Sigmoid colon (tissue), 7 donors: ENCODE data around the gene TMEM225B. TPM values are rescaled to one million over a fixed set of nuclear protein-coding genes. Genes with fewer than 3 reads are reported as not detected.
"Not testable (repeated sequence)": the region's sequence is repeated elsewhere in the genome, so short reads cannot be mapped to it uniquely, and the experiment has no call there.

Experiments used
- DNase-seq: peaks from one replicate; pipeline ENCODE4 v3.0.0-alpha.2; 2019
- H3K27ac ChIP-seq, 4 donors: fragments of 200-600 bp; sonication (generic); one replicate each; pipeline ENCODE4 v1.5.1; 2016 to 2019; ENCODE audit warnings: mild to moderate bottlenecking in 1 of 4
- H3K27me3 ChIP-seq, 3 donors: fragments of 200-600 bp; sonication (generic); one replicate each; pipeline ENCODE4 v1.5.1; 2019; ENCODE audit warnings: mild to moderate bottlenecking in 1 of 3
- H3K36me3 ChIP-seq, 4 donors: fragments of 200-600 bp; sonication (generic); one replicate each; pipeline ENCODE4 v1.5.1; 2016 to 2019
- H3K4me1 ChIP-seq, 4 donors: fragments of 200-600 bp; sonication (generic); one replicate each; pipeline ENCODE4 v1.5.1; 2017 to 2019
- H3K4me3 ChIP-seq, 4 donors: fragments of 200-600 bp; sonication (generic); one replicate each; pipeline ENCODE4 v1.5.1; 2017 to 2019; ENCODE audit warnings: mild to moderate bottlenecking in 2 of 4, moderate library complexity in 1 of 4
- H3K9me3 ChIP-seq, 4 donors: fragments of 200-600 bp in 3 of 4; sonication (generic) in 3 of 4; one replicate each; pipeline versions ENCODE4 v1.5.1 to v1.6.1; 2013 to 2019
- EP300 ChIP-seq, 4 donors: sonication (generic); formaldehyde crosslinking; IDR thresholded peaks; one replicate each; pipeline ENCODE4 v1.6.1; 2017; ENCODE audit warnings: antibody characterized with exemption in 4 of 4
- POLR2A ChIP-seq, 2 donors: fragments of 450-650 bp; IDR thresholded peaks; one replicate each; pipeline ENCODE4 v1.6.1; 2016; ENCODE audit warnings: antibody characterized with exemption in 2 of 2, mild to moderate bottlenecking in 2 of 2, moderate library complexity in 2 of 2
- POLR2AphosphoS5 ChIP-seq, 4 donors: sonication (generic); formaldehyde crosslinking; IDR thresholded peaks; one replicate each; pipeline ENCODE4 v1.6.1; 2017; ENCODE audit warnings: antibody characterized with exemption in 4 of 4
- WGBS, 2 donors: extraction: QIAGEN DNeasy Blood & Tissue Kit; methylation state at CpG; one replicate each; pipeline ENCODE4 v1.1.7; 2013; 5-methylcytosine and 5-hydroxymethylcytosine counted together
- intact Hi-C: fragments of 100-400 bp; cut with DNase I; formaldehyde crosslinking; loops from one replicate; pipeline ENCODE4 v1.15.1; 2023
- polyA plus RNA-seq, 3 donors: library from polyadenylated mRNA; stranded (reverse); fragments of 200-250 nt; gene quantifications; one replicate each; pipeline ENCODE4 v1.2.3, GENCODE V29; 2013
- total RNA-seq, 4 donors: library from RNA; depleted of rRNA; stranded (reverse); fragments of >200 nt; gene quantifications; one replicate each; pipeline ENCODE4 v1.1.0, GENCODE V29; 2016
- TF ChIP-seq, protein P1 (sequence below), 4 experiments: fragments of 450-650 bp in 3 of 4; fragments of 200-600 bp in 1 of 4; IDR thresholded peaks; one replicate each; pipeline ENCODE4 v1.5.1; 2016 to 2019; ENCODE audit warnings: antibody characterized with exemption in 4 of 4, mild to moderate bottlenecking in 3 of 4, moderate library complexity in 2 of 4
- donor health status: healthy with polysubstance abuse.
- donor health status: Bipolar disorder and iron deficiency.
- donor health status: healthy.

TMEM225B gene
- total and polyA plus RNA-seq, 7 donors, result 0.38 to 1.8 (median 0.41) TPM; not detected in 4

DNA sequence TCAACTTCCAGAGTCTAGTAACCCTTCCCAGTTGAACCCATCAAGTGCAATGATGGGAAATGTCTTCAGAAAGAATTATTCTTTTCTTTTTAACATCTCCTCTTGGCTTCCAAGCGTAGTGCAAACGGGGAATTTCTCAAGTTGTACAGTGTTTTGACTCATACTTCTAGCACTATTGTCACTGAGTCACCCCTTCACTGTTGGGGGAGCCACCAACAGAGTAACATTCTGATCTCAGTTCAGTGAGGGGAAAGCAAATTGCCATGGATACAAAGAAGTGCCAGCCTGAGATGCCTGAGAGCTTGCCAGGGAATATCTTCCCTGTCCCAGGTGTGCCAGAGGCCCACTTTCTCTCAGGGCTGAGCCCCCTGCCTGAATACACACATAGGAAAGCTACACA lies 50.8 kb downstream of the TMEM225B start:
- WGBS, 2 donors, result 86 to 96% methylated on average over 2 of the region's 2 CpGs
- Histone ChIP-seq H3K27me3 (no peaks in the 10 kb centered on the region), H3K36me3 (peaks cover 0 to 18% (median 8%) of the 10 kb centered on the region in 4 donors), H3K9me3 (no peaks in the 10 kb centered on the region), H3K27ac (no peak overlapping the region), H3K4me3 (no peak overlapping the region), H3K4me1 (no peaks in the 10 kb centered on the region)
- DNase-seq, result no peak
- intact Hi-C loops, result no loop called here
- TF ChIP-seq, protein P1, sequence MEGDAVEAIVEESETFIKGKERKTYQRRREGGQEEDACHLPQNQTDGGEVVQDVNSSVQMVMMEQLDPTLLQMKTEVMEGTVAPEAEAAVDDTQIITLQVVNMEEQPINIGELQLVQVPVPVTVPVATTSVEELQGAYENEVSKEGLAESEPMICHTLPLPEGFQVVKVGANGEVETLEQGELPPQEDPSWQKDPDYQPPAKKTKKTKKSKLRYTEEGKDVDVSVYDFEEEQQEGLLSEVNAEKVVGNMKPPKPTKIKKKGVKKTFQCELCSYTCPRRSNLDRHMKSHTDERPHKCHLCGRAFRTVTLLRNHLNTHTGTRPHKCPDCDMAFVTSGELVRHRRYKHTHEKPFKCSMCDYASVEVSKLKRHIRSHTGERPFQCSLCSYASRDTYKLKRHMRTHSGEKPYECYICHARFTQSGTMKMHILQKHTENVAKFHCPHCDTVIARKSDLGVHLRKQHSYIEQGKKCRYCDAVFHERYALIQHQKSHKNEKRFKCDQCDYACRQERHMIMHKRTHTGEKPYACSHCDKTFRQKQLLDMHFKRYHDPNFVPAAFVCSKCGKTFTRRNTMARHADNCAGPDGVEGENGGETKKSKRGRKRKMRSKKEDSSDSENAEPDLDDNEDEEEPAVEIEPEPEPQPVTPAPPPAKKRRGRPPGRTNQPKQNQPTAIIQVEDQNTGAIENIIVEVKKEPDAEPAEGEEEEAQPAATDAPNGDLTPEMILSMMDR (IDR thresholded peaks at IDR 0.05), result no peak
- TF ChIP-seq POLR2AphosphoS5 (IDR thresholded peaks at IDR 0.05), result no peak
- no peak for TF ChIP-seq EP300 (IDR thresholded peaks at IDR 0.05)
- no peak for TF ChIP-seq POLR2A (IDR thresholded peaks at IDR 0.05)

DNA sequence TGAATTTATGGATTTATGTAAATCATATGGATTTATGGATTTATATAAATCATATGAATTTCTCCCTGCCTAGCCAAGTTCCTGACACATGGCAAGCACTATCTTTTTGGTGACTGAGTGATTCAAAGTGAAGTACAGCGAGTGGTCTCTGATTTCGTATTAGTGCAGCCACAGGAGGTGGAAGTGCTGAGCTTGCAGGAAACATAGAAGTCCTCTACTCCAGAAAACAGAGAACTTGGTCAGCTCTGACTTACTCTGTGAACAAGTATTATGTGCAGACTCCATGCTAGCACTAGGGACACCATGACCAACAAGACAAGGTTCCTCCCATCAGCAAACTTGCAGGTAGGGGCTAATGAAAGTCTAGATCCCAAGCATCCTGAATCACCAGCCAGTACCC lies 53.2 kb downstream of the TMEM225B start:
- no peak overlapping the region for H3K27ac ChIP-seq
- intact Hi-C loops, result no loop called here
- no peak overlapping the region for H3K4me3 ChIP-seq
- no peak for DNase-seq
- WGBS, 2 donors, result 92 to 93% methylated on average over 2 of the region's 2 CpGs
- no peaks in the 10 kb centered on the region for H3K27me3 ChIP-seq
- no peaks in the 10 kb centered on the region for H3K4me1 ChIP-seq
- TF ChIP-seq, protein P1 (IDR thresholded peaks at IDR 0.05), result no peak
- no peak for TF ChIP-seq EP300 (IDR thresholded peaks at IDR 0.05)
- no peak for TF ChIP-seq POLR2AphosphoS5 (IDR thresholded peaks at IDR 0.05)
- TF ChIP-seq POLR2A (IDR thresholded peaks at IDR 0.05), result no peak
- H3K36me3 ChIP-seq, result peaks cover 0 to 6% (median 0%) of the 10 kb centered on the region in 4 donors
- H3K9me3 ChIP-seq, result no peaks in the 10 kb centered on the region

DNA sequence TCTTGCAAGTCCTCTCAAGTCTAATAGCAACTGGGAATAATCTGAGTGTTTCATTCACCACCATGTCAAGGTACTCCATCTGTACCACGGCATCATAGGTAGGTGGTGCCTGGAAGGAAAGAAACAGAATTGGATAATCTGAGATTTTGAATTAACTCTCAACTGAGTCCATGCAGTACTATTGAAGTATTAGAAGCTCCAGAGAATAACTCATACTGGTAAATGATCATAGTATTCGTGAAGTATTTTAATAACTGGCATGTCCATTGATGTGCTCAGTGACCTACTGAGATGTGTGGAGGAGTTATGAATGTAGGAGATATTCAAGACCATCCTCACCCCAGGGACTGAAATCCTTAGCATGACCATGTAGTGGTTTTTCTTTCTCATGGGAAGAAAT lies 54.6 kb downstream of the TMEM225B start:
- no peak for TF ChIP-seq POLR2AphosphoS5 (IDR thresholded peaks at IDR 0.05)
- TF ChIP-seq EP300 (IDR thresholded peaks at IDR 0.05), result no peak
- TF ChIP-seq POLR2A (IDR thresholded peaks at IDR 0.05), result no peak
- TF ChIP-seq, protein P1 (IDR thresholded peaks at IDR 0.05), result no peak
- no peaks in the 10 kb centered on the region for H3K9me3 ChIP-seq
- no peaks in the 10 kb centered on the region for H3K27me3 ChIP-seq

DNA sequence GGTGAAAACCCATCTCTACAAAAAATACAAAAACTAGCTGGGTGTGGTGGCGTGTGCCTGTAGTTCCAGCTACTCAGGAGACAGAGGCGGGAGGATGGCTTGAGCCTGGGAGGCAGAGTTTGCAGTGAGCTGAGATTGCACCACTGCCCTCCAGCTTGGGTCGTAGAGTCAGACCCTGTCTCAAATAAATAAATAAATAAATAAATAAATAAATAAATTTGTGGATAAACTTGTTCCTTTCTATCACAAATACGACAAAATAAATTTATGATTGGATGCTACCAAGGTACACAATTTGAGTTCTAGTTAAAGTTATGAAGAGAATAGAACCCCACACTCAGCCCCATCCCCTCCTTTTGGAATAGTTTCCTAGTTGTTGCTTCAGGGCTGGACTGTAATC lies 55.2 kb downstream of the TMEM225B start:
- H3K9me3 ChIP-seq, H3K36me3 ChIP-seq, H3K27ac ChIP-seq, H3K27me3 ChIP-seq, DNase-seq, H3K4me1 ChIP-seq, intact Hi-C loops, H3K4me3 ChIP-seq: not testable (repeated sequence)
- 96% methylated on average over 4 of the region's 4 CpGs for WGBS, 2 donors

More for the DNA sequence above, 54.6 kb downstream of the TMEM225B start:
- intact Hi-C loops, result no loop called here
- Histone ChIP-seq H3K4me3 (no peak overlapping the region), H3K36me3 (peaks cover 0 to 6% (median 0%) of the 10 kb centered on the region in 4 donors), H3K4me1 (no peaks in the 10 kb centered on the region), H3K27ac (no peak overlapping the region)
- no peak for DNase-seq
- 96 to 99% methylated on average over 2 of the region's 2 CpGs for WGBS, 2 donors

DNA sequence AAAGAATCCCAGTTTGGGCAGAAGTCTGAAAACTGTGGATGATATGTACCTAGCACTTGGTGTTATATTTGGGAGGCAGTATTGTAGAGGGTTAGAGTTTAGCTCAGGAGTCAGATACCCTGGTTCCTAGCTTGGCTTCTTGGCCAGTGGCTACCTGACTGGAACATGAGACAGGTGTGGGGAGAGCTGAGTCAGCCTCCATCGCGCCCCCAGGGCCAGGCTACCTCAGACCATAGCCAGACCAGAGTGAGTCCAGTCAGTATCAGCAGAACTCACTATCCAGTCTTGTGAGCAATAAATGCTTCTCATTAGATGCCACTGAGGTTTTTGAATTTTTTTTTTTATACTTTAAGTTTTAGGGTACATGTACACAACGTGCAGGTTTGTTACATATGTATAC lies 55.7 kb downstream of the TMEM225B start:
- no peaks in the 10 kb centered on the region for H3K27me3 ChIP-seq
- H3K36me3 ChIP-seq, result peaks cover 0 to 6% (median 0%) of the 10 kb centered on the region in 4 donors
- TF ChIP-seq EP300 (IDR thresholded peaks at IDR 0.05) (no peak), POLR2A (IDR thresholded peaks at IDR 0.05) (no peak), POLR2AphosphoS5 (IDR thresholded peaks at IDR 0.05) (no peak)
- TF ChIP-seq, protein P1 (IDR thresholded peaks at IDR 0.05), result no peak
- no peaks in the 10 kb centered on the region for H3K4me1 ChIP-seq
- 96 to 98% methylated on average over 3 of the region's 3 CpGs for WGBS, 2 donors
- no peak for DNase-seq
- no peaks in the 10 kb centered on the region for H3K9me3 ChIP-seq
- H3K27ac ChIP-seq, result no peak overlapping the region
- intact Hi-C loops, result no loop called here
- H3K4me3 ChIP-seq, result no peak overlapping the region

DNA sequence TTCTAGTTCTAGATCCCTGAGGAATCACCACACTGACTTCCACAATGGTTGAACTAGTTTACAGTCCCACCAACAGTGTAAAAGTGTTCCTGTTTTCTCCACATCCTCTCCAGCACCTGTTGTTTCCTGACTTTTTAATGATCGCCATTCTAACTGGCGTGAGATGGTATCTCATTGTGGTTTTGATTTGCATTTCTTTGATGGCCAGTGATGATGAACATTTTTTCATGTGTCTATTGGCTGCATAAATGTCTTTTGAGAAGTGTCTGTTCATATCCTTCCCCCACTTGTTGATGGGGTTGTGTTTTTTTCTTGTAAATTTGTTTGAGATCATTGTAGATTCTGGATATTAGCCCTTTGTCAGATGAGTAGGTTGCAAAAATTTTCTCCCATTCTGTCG lies 56.6 kb downstream of the TMEM225B start:
- 88 to 92% methylated on average over 1 to 2 of the region's 3 CpGs for WGBS, 2 donors
- H3K4me1 ChIP-seq, DNase-seq, H3K27ac ChIP-seq, intact Hi-C loops, H3K4me3 ChIP-seq, H3K9me3 ChIP-seq, H3K27me3 ChIP-seq, H3K36me3 ChIP-seq: not testable (repeated sequence)

DNA sequence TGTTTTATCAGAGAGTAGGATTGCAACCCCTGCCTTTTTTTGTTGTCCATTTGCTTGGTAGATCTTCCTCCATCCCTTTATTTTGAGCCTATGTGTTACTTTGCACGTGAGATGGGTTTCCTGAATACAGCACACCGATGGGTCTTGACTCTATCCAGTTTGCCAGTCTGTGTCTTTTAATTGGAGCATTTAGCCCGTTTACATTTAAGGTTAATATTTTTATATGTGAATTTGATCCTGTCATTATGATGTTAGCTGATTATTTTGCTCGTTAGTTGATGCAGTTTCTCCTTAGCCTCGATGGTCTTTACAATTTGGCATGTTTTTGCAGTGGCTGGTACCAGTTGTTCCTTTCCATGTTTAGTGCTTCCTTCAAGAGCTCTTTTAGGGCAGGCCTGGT lies 59.8 kb downstream of the TMEM225B start:
- DNase-seq, H3K27me3 ChIP-seq, H3K27ac ChIP-seq, H3K4me1 ChIP-seq, H3K4me3 ChIP-seq, H3K9me3 ChIP-seq, intact Hi-C loops: not testable (repeated sequence)
- H3K36me3 ChIP-seq, result peaks cover 0 to 11% (median 0%) of the 10 kb centered on the region in 4 donors
- 92 to 95% methylated on average over 5 of the region's 5 CpGs for WGBS, 2 donors
